Measurements from ENCODE around the gene FGF3.

The FGF3 gene

GRCh38 chr11:69774354-69775162 lies 44.7 kb downstream of the FGF3 start:
- Histone ChIP-seq H3K79me2 (ENCODE audit: insufficient read depth, low read length) (no peaks in the 10 kb centered on the region), H3F3A (ENCODE audit: insufficient read depth) (no peaks in the 10 kb centered on the region), H3K4me3 (ENCODE audit: insufficient read depth, low read length, poor library complexity, severe bottlenecking) (no peak overlapping the region), H2AFZ (ENCODE audit: low read depth, low read length, severe bottlenecking) (no peak overlapping the region), H4K20me1 (ENCODE audit: low read depth, low read length) (no peaks in the 10 kb centered on the region), H3K9me3 (ENCODE audit: insufficient read depth, low read length) (no peaks in the 10 kb centered on the region), H3K9ac (ENCODE audit: low read length) (no peak overlapping the region), H3K9me2 (replicated peaks; ENCODE audit: insufficient read depth, low read length) (no peaks in the 10 kb centered on the region), H3K36me3 (ENCODE audit: low read length) (no peaks in the 10 kb centered on the region), H3K27me3 (ENCODE audit: low read length) (no peaks in the 10 kb centered on the region), H3K4me2 (ENCODE audit: low read depth, low read length, poor library complexity, severe bottlenecking) (no peak overlapping the region), H3K27ac (ENCODE audit: low read depth, low read length) (no peak overlapping the region)
- TF ChIP-seq, protein P1, sequence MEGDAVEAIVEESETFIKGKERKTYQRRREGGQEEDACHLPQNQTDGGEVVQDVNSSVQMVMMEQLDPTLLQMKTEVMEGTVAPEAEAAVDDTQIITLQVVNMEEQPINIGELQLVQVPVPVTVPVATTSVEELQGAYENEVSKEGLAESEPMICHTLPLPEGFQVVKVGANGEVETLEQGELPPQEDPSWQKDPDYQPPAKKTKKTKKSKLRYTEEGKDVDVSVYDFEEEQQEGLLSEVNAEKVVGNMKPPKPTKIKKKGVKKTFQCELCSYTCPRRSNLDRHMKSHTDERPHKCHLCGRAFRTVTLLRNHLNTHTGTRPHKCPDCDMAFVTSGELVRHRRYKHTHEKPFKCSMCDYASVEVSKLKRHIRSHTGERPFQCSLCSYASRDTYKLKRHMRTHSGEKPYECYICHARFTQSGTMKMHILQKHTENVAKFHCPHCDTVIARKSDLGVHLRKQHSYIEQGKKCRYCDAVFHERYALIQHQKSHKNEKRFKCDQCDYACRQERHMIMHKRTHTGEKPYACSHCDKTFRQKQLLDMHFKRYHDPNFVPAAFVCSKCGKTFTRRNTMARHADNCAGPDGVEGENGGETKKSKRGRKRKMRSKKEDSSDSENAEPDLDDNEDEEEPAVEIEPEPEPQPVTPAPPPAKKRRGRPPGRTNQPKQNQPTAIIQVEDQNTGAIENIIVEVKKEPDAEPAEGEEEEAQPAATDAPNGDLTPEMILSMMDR (IDR thresholded peaks at IDR 0.05; ENCODE audit: insufficient read depth, low read length, poor library complexity, severe bottlenecking) = no peak
- TF ChIP-seq EZH2phosphoT487 (conservative IDR thresholded peaks at IDR 0.05; ENCODE audit: low read length) = no peak

DNA sequence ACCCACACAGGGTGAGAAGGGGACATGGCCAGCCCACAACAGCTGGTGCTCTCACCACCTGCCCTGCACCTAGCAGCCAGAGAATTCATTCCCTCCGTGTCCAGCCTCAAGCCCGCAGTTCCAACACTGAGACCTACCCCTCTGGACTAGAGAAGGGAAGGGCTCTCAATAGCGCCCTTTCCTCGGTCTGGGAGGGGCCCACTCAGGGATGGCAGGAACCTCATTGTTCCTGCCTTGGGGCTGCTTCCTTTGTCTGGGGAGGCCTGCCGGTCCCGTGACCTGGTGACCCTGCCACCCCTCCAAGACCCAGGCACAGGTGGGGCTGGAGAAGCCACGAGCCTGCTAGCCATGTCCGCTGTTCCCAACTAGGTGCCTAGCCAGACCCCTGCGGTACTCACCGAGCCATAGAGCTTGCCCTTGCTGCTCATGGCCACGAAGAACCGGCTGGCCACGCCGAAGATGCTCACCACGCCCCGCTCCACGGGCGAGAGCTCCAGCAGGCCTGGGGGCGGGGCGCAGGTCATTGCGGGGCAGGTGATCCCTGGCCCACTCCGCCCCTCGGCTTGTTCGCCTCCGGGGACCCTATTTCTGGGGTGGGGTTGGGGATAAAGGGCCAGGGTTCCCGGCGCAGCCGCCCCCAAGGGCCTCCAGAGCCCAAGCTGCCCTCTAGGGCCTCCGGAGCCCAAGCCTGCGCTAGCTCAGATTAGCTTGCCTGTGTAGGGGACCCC lies 45.4 kb downstream of the FGF3 start:
- no peak for TF ChIP-seq EZH2phosphoT487 (conservative IDR thresholded peaks at IDR 0.05; ENCODE audit: low read length)
- TF ChIP-seq, protein P1 (IDR thresholded peaks at IDR 0.05; ENCODE audit: insufficient read depth, low read length, poor library complexity, severe bottlenecking) = no peak
- Histone ChIP-seq H3K27ac (ENCODE audit: low read depth, low read length) (no peak overlapping the region), H3K9ac (ENCODE audit: low read length) (no peak overlapping the region), H3K4me3 (ENCODE audit: insufficient read depth, low read length, poor library complexity, severe bottlenecking) (no peak overlapping the region), H4K20me1 (ENCODE audit: low read depth, low read length) (no peaks in the 10 kb centered on the region), H3F3A (ENCODE audit: insufficient read depth) (no peaks in the 10 kb centered on the region), H3K79me2 (ENCODE audit: insufficient read depth, low read length) (no peaks in the 10 kb centered on the region), H2AFZ (ENCODE audit: low read depth, low read length, severe bottlenecking) (no peak overlapping the region), H3K9me3 (ENCODE audit: insufficient read depth, low read length) (no peaks in the 10 kb centered on the region), H3K36me3 (ENCODE audit: low read length) (no peaks in the 10 kb centered on the region), H3K27me3 (ENCODE audit: low read length) (no peaks in the 10 kb centered on the region), H3K9me2 (replicated peaks; ENCODE audit: insufficient read depth, low read length) (no peaks in the 10 kb centered on the region), H3K4me2 (ENCODE audit: low read depth, low read length, poor library complexity, severe bottlenecking) (no peak overlapping the region)

GRCh38 chr11:69771466-69771865 lies 47.8 kb downstream of the FGF3 start:
- no peaks in the 10 kb centered on the region for H3K27me3 ChIP-seq (ENCODE audit: low read length)
- no peak overlapping the region for H2AFZ ChIP-seq (ENCODE audit: low read depth, low read length, severe bottlenecking)
- H3K4me2 ChIP-seq (ENCODE audit: low read depth, low read length, poor library complexity, severe bottlenecking) = no peak overlapping the region
- no peak overlapping the region for H3K4me3 ChIP-seq (ENCODE audit: insufficient read depth, low read length, poor library complexity, severe bottlenecking)
- no peak overlapping the region for H3K27ac ChIP-seq (ENCODE audit: low read depth, low read length)
- H3K9me3 ChIP-seq (ENCODE audit: insufficient read depth, low read length) = no peaks in the 10 kb centered on the region
- H3K9me2 ChIP-seq (replicated peaks; ENCODE audit: insufficient read depth, low read length) = no peaks in the 10 kb centered on the region
- H3F3A ChIP-seq (ENCODE audit: insufficient read depth) = no peaks in the 10 kb centered on the region
- H4K20me1 ChIP-seq (ENCODE audit: low read depth, low read length) = no peaks in the 10 kb centered on the region
- no peaks in the 10 kb centered on the region for H3K79me2 ChIP-seq (ENCODE audit: insufficient read depth, low read length)
- no peak for TF ChIP-seq EZH2phosphoT487 (conservative IDR thresholded peaks at IDR 0.05; ENCODE audit: low read length)
- TF ChIP-seq, protein P1 (IDR thresholded peaks at IDR 0.05; ENCODE audit: insufficient read depth, low read length, poor library complexity, severe bottlenecking) = no peak
- no peak overlapping the region for H3K9ac ChIP-seq (ENCODE audit: low read length)
- no peaks in the 10 kb centered on the region for H3K36me3 ChIP-seq (ENCODE audit: low read length)

Data from SU-DHL-6 (cell line).